Gastroesophageal sphincter (tissue), 3 donors: ENCODE data around the gene CHST13.

ENCODE experiments used
- CTCF ChIP-seq, 4 experiments: fragments of 200-600 bp in 2 of 4; fragments of 450-650 bp in 2 of 4; sonication (generic) in 1 of 4; IDR thresholded peaks; one replicate each; pipeline ENCODE4 v1.5.1; 2017 to 2019; ENCODE audit warnings: antibody characterized with exemption in 4 of 4, mild to moderate bottlenecking in 2 of 4, moderate library complexity in 2 of 4
- EP300 ChIP-seq: sonication (generic); formaldehyde crosslinking; IDR thresholded peaks from one replicate; pipeline ENCODE4 v1.6.1; 2017; ENCODE audit warnings: antibody characterized with exemption, mild to moderate bottlenecking
- POLR2A ChIP-seq, 2 donors: fragments of 450-650 bp; IDR thresholded peaks; one replicate each; pipeline ENCODE4 v1.6.1; 2017; ENCODE audit warnings: antibody characterized with exemption in 2 of 2, mild to moderate bottlenecking in 2 of 2, moderate library complexity in 1 of 2
- POLR2AphosphoS5 ChIP-seq: sonication (generic); formaldehyde crosslinking; IDR thresholded peaks from one replicate; pipeline ENCODE4 v1.6.1; 2017; ENCODE audit warnings: antibody characterized with exemption

- TF ChIP-seq CTCF (IDR thresholded peaks at IDR 0.05) (no peak), EP300 (no peak), POLR2A (IDR thresholded peaks at IDR 0.05) (no peak), POLR2AphosphoS5 (no peak)
These were observed 7.0 kb upstream of the CHST13 start for GRCh38 chr3:126516936-126517290.
